Motor neuron (in vitro differentiated cells): Measurements from ENCODE around the gene CA4. TPM values are rescaled to one million over a fixed set of nuclear protein-coding genes. Genes with fewer than 3 reads are reported as not detected.

ENCODE experiments used
- ATAC-seq, 8 experiments: fragments of 200-7000 bp; cut with Tn5 transposase; replicated peaks in 6 of 8; 2 replicates each; pipeline ENCODE4 v1.8.0; 2021; ENCODE audit warnings: mild to moderate bottlenecking in 8 of 8, moderate library complexity in 8 of 8
- H3K27ac ChIP-seq, 2 donors: fragments of 250-450 bp; sonication (Bioruptor Pico); 2 replicates each; pipeline ENCODE4 v1.9.0; 2021; ENCODE audit warnings: antibody characterized with exemption in 2 of 2, mild to moderate bottlenecking in 2 of 2, moderate library complexity in 1 of 2
- H3K4me1 ChIP-seq, 2 donors: fragments of 250-450 bp; sonication (Bioruptor Pico); replicated peaks in 1 of 2; 2 replicates each; pipeline ENCODE4 v1.6.1; 2021; ENCODE audit warnings: antibody characterized with exemption in 2 of 2, mild to moderate bottlenecking in 2 of 2, moderate library complexity in 1 of 2
- H3K4me3 ChIP-seq, 5 donors: fragments of 250-450 bp; sonication (Bioruptor Pico); 2 replicates each; pipeline ENCODE4 v1.9.0; 2021; ENCODE audit warnings: antibody characterized with exemption in 5 of 5, mild to moderate bottlenecking in 5 of 5, moderate library complexity in 4 of 5
- WGBS, 10 experiments: fragments of 450-650 bp; shearing (Covaris generic); methylation state at CpG; one replicate each; pipeline ENCODE4 v1.0.0; 2022; 5-methylcytosine and 5-hydroxymethylcytosine counted together
- in situ Hi-C, 9 experiments: fragments of 400-800 bp; cut with MboI; loops; one replicate each; pipeline ENCODE4 v1.15.0; 2021; ENCODE audit warnings: low sequenced_read_pairs in 9 of 9, low pct_unique_long_range_greater_than_20kb in 2 of 9; ENCODE audit not compliant: unreplicated experiment in 9 of 9
- total RNA-seq, 8 experiments: library from RNA; unstranded; fragments of 300-600 nt; gene quantifications; 2 replicates each; pipeline versions ENCODE4 v1.2.3 to v1.2.4, GENCODE V29; 2022

Gene CA4
- total RNA-seq, 8 experiments from 2014 or later = 0.59 to 15.2 (median 3.5) TPM; not detected in 3

DNA sequence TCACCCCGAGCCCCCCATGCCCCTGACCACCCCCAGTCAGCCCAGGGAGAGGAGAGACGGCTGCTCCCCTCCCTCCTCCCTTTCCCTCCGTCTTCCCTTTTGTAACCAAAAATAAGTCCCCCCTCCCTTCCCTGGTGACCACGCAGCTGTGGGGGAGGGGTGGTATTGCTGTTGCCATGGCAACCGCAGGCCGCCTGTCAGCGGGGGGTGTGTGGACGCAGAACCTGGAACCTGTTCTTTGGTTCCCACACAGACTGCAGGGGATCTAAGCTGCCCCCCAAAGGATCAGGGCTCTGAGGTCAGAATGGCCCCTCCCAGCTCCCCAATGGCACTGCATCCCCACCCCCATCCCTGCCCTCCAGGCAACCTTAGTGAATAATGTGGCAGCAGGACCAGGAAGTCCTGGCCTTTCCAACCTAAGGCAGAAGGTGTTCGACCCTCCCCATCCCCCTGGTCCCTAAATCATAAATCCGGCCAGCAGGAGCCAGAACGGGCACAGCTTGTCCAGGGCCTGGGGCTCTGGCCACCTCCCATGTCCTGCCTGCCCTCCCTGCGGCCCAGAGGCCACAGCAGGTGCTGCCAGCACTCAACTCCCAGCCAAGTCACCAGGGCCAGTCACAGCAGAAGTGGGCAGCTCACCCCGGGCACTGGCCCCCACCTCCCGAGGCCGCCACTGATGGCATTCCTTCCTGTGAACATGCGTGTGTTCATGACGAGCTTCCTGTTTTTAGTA is 12.0 kb downstream of the CA4 start:
- peak overlapping the region in 1 of 2 donors; percentile 52 for H3K27ac ChIP-seq
- in situ Hi-C loops = no loop called here
- H3K4me3 ChIP-seq = no peak overlapping the region
- H3K4me1 ChIP-seq = peaks cover 40 to 49% of the 10 kb centered on the region in 2 donors
- 52 to 90% (median 60%) methylated on average over 2 to 4 of the region's 17 CpGs; no CpG with 5 or more reads in 7 of the 10 experiments for WGBS, 10 experiments
- ATAC-seq = peak in 5 of 8 experiments; percentile 46 to 62 (median 53)

DNA sequence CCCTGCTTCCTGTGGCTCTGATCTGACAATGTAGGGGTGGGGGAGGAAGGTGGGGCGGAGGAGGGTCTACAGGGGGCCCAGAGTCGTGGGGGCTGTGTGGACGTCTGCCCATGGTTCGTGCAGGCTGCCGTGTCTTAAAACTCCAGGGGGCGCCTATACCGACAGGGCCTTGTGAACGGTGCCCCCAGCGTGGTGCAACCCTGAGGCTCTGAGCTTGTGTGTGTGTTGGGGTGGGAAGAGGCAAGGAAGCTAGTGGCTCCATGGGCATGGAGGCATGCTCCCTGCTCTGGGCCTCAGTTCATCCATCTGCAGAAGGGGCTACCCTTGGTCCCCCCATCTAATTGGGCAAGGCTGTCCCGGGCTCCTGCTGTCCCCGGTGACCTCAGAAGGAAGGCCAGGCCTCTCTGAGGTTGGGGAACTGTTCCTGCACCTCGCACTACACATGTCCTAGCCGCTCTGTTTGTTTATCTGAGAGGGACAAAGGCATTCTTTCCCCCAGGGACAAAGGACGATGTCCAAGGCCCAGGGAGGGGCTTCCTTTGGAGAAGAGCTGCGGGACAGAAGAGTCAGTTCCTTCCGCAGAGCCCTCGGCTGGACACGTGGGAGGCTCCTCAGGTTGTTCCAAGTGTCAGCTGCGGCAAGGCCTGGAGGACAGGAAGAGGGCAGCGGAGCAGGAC is 13.5 kb downstream of the CA4 start:
- no peak overlapping the region for H3K4me3 ChIP-seq
- in situ Hi-C loops = no loop called here
- 57 to 93% (median 64%) methylated on average over 2 to 7 of the region's 20 CpGs; no CpG with 5 or more reads in 4 of the 10 experiments for WGBS, 10 experiments
- ATAC-seq = peak in 4 of 8 experiments; percentile 4 to 9 (median 6)
- no peak overlapping the region for H3K27ac ChIP-seq
- peaks cover 40 to 49% of the 10 kb centered on the region in 2 donors for H3K4me1 ChIP-seq

DNA sequence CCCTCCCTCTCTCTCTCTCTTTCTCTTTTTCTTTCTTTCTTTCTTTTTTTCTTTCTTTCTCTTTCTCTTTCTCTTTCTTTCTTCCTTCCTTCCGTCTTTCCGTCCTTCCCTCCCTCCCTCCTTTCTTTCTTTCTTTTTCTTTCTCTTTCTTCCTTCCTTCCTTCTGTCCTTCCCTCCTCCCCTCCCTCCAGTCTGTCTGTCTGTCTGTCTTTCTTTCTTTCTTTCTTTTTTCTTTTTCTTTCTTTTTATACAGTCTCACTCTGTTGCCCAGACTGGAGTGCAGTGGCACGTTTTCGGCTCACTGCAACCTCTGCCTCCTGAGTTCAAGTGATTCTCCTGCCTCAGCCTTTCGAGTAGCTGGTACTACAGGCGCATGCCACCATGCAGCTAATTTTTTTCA is 14.4 kb downstream of the CA4 start:
- 72 to 97% (median 89%) methylated on average over 4 to 6 of the region's 6 CpGs; no CpG with 5 or more reads in 4 of the 10 experiments for WGBS, 10 experiments
- H3K27ac ChIP-seq = no peak overlapping the region
- H3K4me3 ChIP-seq = no peak overlapping the region
- H3K4me1 ChIP-seq = peaks cover 32 to 42% of the 10 kb centered on the region in 2 donors
- no peak for ATAC-seq
- in situ Hi-C loops = no loop called here

DNA sequence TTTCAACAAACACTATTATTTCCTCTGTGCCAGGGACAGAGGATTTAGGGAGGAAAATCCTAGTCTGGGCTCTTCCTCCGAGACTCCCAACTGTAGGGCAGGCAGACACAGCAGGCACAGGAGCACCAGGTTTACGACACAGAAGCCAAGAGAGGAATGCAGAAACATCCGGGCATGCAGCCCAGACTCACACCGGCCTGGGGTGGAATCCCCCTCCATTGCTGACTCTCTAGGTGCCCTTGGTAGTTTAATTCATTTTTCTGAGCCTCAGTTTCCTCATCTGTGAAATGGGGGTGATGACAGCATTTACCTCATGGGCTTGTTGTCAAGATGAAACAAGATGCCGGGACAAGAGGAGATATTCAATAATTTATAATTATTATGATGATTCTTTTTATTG is 14.9 kb downstream of the CA4 start:
- Histone ChIP-seq H3K4me1 (peaks cover 33 to 37% of the 10 kb centered on the region in 2 donors), H3K4me3 (no peak overlapping the region), H3K27ac (no peak overlapping the region)
- 8 to 100% (median 92%) methylated on average over 1 to 4 of the region's 5 CpGs; no CpG with 5 or more reads in 4 of the 10 experiments for WGBS, 10 experiments
- in situ Hi-C loops = no loop called here
- no peak for ATAC-seq

DNA sequence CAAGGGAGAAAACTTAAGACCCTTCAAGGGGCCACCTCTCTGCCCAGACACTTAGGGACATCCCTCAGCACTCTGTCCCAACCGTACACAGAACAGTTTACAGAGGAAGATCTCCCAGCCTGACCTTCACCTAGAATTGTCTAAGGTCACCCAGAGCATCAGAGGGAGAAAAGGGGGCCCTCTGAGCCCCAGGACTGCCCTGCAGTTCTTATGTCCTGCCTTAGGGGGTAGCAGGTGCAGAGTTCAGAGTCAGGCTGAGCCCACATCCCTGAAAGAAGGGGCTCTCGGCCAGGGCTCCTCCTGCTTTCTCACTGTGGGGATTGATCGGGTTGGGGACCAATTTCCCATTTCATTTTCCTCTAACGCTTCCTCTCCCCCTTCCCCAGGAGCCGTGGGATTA is 15.4 kb downstream of the CA4 start:
- in situ Hi-C loops = no loop called here
- peak in 2 of 8 experiments; percentile 13 to 31 for ATAC-seq
- Histone ChIP-seq H3K4me1 (peaks cover 38 to 43% of the 10 kb centered on the region in 2 donors), H3K27ac (no peak overlapping the region), H3K4me3 (no peak overlapping the region)
- 30 to 100% (median 70%) methylated on average over 1 to 4 of the region's 5 CpGs; no CpG with 5 or more reads in 3 of the 10 experiments for WGBS, 10 experiments

DNA sequence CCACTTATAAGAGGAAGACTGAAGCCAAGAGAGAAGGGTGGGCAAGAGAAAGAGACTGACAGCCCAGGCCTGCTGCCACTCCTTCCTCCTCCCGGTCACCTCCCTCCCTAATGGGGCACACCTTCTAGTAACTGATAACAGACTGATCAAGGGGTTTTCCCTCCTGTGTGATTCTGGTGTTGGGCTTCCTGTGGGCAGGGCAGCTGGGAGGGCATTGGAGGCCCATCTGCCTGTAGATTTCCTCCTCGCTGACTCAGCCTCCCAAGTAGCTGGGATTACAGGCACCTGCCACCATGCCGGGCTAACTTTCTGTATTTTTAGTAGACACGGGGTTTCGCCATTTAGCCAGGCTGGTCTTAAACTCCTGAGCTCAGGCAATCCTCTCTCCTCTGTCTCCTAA is 16.2 kb downstream of the CA4 start:
- Histone ChIP-seq H3K4me3 (no peak overlapping the region), H3K27ac (no peak overlapping the region), H3K4me1 (peaks cover 38 to 40% of the 10 kb centered on the region in 2 donors)
- in situ Hi-C loops = no loop called here
- 27 to 100% (median 88%) methylated on average over 1 to 5 of the region's 5 CpGs; no CpG with 5 or more reads in 3 of the 10 experiments for WGBS, 10 experiments
- no peak for ATAC-seq

DNA sequence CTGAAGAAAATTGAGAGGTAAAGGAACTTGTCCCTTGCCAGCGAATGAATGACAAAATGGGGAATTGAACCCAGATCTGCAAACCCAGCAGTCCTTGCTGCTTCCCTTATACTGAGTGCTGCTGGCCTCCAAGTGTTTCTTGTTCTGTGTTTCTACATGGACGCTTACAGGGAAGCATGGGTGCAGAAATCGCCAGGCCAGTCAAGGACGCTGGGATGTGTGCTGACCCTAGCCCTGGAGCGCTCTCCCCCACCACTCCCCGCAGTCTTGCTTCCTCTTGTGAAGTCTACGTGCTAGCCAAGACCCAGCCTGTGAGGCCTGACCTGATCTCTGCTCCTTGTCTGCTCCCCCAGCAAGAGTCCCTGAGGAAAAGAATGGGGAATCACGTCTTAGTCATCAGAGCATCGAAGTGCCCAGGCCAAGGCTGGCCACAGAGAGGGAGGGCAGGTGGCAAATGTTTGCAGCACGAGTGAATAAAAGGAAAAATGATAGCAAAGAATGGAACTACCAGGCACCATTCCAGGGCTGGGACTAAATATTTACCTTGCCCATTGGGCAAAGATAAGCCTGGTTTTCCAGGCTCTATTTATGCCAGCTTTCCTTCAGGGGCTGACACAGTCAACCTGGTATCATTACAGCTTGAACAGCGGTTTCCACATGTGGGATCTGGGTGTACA is 17.4 kb downstream of the CA4 start:
- H3K27ac ChIP-seq = no peak overlapping the region
- no peak overlapping the region for H3K4me3 ChIP-seq
- 50 to 100% (median 74%) methylated on average over 1 to 8 of the region's 11 CpGs; no CpG with 5 or more reads in 4 of the 10 experiments for WGBS, 10 experiments
- in situ Hi-C loops = no loop called here
- peaks cover 26 to 28% of the 10 kb centered on the region in 2 donors for H3K4me1 ChIP-seq
- no peak for ATAC-seq

DNA sequence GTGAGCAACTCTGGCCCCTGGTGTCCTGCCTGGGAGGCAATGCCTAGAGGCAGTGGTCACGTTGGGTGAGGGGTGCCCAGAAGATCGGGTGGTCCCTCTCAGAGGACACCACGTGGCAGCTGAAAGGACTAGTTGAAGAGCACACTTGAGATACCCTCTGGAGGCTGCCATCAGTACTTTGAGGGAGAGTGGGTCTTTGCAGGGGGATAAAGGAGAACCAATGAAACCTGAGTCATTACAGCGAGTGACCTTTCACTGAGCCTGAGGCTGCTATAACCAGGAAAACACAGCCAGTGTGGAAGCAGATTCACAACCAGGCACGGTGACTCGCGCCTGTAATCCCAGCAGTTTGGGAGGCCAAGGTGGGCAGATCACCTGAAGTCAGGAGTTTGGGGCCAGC is 18.9 kb downstream of the CA4 start:
- Histone ChIP-seq H3K4me3 (no peak overlapping the region), H3K4me1 (peaks cover 23 to 27% of the 10 kb centered on the region in 2 donors), H3K27ac (no peak overlapping the region)
- no peak for ATAC-seq
- in situ Hi-C loops = no loop called here
- 90 to 100% (median 100%) methylated on average over 2 to 3 of the region's 7 CpGs; no CpG with 5 or more reads in 7 of the 10 experiments for WGBS, 10 experiments

DNA sequence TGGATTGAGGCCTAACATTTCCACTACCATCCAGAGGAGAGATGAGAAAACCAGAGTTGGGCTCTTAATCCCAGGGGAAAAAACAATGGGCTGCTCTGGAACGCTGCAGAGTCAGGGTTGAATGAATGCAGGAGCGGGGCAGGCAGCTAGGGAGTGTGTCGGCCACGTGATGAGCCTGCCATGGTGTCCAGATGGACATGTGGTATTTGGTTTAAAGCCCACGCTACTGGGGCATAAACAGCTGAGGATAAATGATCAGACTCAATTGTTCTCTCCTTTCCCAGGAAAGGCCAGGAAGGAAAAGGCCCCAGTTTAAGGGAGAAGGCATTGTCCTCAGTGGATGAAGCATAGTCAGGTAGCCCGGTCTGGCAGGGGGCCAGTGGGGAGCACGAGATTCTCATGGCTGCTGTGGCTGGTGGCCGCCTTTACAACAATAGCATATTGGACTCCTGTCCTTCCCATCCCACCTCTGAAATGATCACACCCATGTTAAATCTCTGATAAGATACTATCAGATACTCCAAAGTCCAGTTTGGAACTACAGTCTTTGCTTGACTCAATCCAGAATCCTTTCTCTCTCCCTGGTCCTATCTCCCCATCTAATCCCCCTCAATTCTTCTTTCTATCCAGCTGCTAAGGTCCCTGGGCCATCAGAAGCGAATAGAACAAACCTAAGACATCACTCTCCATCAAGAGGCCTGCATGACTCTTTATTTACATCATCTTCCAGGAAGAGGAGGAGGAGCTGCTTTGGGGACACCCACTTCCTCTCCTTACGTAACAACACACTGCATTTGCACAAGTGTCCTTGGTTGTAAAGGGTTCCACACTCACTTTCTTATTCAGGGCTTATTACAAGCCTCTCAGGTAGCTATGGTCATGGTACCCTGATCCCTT is 20.4 kb downstream of the CA4 start:
- in situ Hi-C loops = no loop called here

DNA sequence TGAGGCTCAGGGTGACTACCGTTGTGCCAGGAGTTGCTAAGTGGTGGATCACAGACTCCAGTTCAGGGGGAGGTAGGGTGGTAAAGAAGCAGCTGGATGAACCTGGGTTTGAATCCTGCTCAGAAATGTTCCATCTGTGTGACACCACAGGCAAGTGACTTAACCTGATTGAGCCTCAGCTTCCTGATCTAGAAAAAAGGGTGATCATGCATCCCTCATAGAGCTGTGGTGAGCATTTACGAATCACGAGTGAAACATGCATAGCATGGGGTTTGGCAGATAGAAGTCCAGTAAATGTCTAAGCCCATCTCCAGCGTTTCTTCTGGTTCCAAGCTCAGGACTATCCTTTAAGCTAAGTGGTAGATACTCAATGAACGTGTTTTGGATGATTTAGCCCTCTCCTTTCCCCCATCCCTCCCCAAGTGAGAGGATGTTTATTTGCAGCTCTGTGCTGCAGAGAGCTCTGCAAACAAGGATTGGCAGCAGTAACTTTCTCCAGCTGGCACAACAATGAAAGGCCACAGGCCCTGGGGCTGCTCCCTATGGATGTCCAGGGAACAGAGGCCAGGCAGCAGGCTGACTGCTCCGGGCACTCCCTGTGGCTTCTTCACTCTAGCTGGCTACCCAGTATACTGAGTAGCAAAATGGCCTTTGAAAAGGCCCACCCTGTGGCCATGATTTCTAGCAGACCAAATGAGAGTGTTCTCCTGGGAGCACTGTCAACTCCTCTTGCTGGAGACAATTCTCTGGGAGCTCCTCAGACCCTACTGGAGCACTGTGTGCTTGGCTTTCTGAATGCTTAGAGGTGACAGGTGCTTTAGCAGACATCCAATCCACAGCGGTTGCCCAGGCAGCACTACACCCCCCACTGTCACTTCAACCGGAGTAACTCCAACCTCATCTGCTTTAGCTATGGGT is 21.3 kb downstream of the CA4 start:
- Histone ChIP-seq H3K4me1 (peaks cover 25 to 35% of the 10 kb centered on the region in 2 donors), H3K4me3 (no peak overlapping the region), H3K27ac (no peak overlapping the region)
- 67 to 100% (median 83%) methylated on average over 1 to 6 of the region's 8 CpGs; no CpG with 5 or more reads in 2 of the 10 experiments for WGBS, 10 experiments
- in situ Hi-C loops = no loop called here
- ATAC-seq = peak in 1 of 8 experiments; percentile 15

More for the DNA sequence above, 20.4 kb downstream of the CA4 start:
- Histone ChIP-seq H3K4me1 (peaks cover 25 to 35% of the 10 kb centered on the region in 2 donors), H3K4me3 (no peak overlapping the region), H3K27ac (no peak overlapping the region)
- 8 to 83% (median 62%) methylated on average over 1 to 6 of the region's 10 CpGs; no CpG with 5 or more reads in 1 of the 10 experiments for WGBS, 10 experiments
- ATAC-seq = peak in 4 of 8 experiments; percentile 15 to 60 (median 56)

DNA sequence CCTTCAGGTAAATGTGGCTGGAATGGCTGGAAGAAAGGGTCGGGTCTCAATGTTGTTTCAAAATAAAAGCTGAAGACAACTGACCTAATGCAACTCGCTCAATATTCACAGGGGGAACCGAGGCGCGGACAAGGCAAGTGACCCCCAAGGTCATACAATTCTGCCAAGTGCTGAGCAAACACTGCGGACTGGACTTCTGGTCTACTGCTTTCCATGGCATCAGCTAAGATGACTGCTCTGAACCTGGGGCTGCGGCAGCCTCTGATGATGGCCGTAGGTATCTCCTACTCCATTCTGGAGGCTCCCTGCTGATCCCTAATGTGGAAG is 21.9 kb downstream of the CA4 start:
- in situ Hi-C loops = no loop called here
- 78 to 100% (median 91%) methylated on average over 3 to 5 of the region's 8 CpGs; no CpG with 5 or more reads in 3 of the 10 experiments for WGBS, 10 experiments
- ATAC-seq = no peak
- no peak overlapping the region for H3K4me3 ChIP-seq
- peaks cover 25 to 35% of the 10 kb centered on the region in 2 donors for H3K4me1 ChIP-seq
- H3K27ac ChIP-seq = no peak overlapping the region
